ENCODE measurements around the gene SEC14L3. TPM values are rescaled to one million over a fixed set of nuclear protein-coding genes. Genes with fewer than 3 reads are reported as not detected.

The SEC14L3 gene
- not detected for total RNA-seq (2021; ENCODE audit: unreplicated experiment)
- polyA plus RNA-seq (2012; ENCODE audit: insufficient read length) = not detected
- percentile 4 among the genes with signal in this experiment for Bru-seq, nascent RNA
- percentile 4 among the genes with signal in this experiment for BruChase-seq, experiment 1, labeled RNA remaining after a 2-hour chase
- not detected for BruChase-seq, experiment 2, labeled RNA remaining after a 6-hour chase
- long read RNA-seq = 0 reads

GRCh38 chr22:30471616-30472318 lies at the start of gene SEC14L3:
Gene SEC14L3, minus strand, starts transcription at chr22:30472017. Its CDS starts 59 bp downstream, at chr22:30471958.
- no peaks in the 10 kb centered on the region for H3K9me3 ChIP-seq (ENCODE audit: control insufficient read depth, insufficient read depth, low read depth, low read length)
- intact Hi-C loops (cut with micrococcal nuclease; ENCODE audit: unreplicated experiment) = no loop called here
- ATAC-seq = no peak

More at GRCh38 chr22:30471616-30472318, at the start of gene SEC14L3:
- BruUV-seq (replicated peaks) = no TSS peak
- no peak for TF ChIP-seq CTCF (IDR thresholded peaks at IDR 0.05)
- no peak for TF ChIP-seq POLR2AphosphoS5 (IDR thresholded peaks at IDR 0.05; ENCODE audit: low read depth, low read length)
- no peak for TF ChIP-seq REST (IDR thresholded peaks at IDR 0.05; ENCODE audit: insufficient read depth in 1 of 2, low read depth in 2 of 2, low read length in 1 of 2)
- no peak for TF ChIP-seq SIN3A (IDR thresholded peaks at IDR 0.05; ENCODE audit: borderline replicate concordance, insufficient read depth, low read depth, low read length)
- no peak for TF ChIP-seq TCF7L2 (IDR thresholded peaks at IDR 0.05; ENCODE audit: low read depth, low read length)
- Histone ChIP-seq H3K36me3 (ENCODE audit: control insufficient read depth, insufficient read depth, low read length) (no peaks in the 10 kb centered on the region), H3K27me3 (ENCODE audit: control insufficient read depth, insufficient read depth, low read length) (no peaks in the 10 kb centered on the region; the same call in 1 of the 2 replicates), H3K4me1 (ENCODE audit: control insufficient read depth, insufficient read depth, low read length) (no peaks in the 10 kb centered on the region), H3K27ac (ENCODE audit: low read length) (no peak within 1 kb of the TSS), H3K4me3 (ENCODE audit: low read depth in 2 of 2, low read length in 2 of 2) (no peak within 1 kb of the TSS)
- POLR2A ChIA-PET = interaction anchor here (0.7 kb wide), 1 partner anchor 12 kb away, joined by 3 read pairs; no protein-coding TSS in a partner anchor
- in situ Hi-C loops (cut with HindIII; ENCODE audit: low pct_unique_long_range_greater_than_20kb, low sequenced_read_pairs) = no loop called here
- CTCF ChIA-PET = no interaction called here
- no peak for DNase-seq (ENCODE audit: low read depth, low spot score)
